ENCODE measurements around the gene SLCO4A1. TPM values are rescaled to one million over a fixed set of nuclear protein-coding genes. Genes with fewer than 3 reads are reported as not detected.
A peak's percentile ranks its signal among the peaks of the same experiment; 100 is the strongest.

The SLCO4A1 gene
- total RNA-seq, 5 donors from 2014 or later (not counting 1 experiment from before 2014, with no cell fraction given): 0.98 to 7.2 (median 5.4) TPM

GRCh38 chr20:62602550-62602949 lies 39.8 kb upstream of the SLCO4A1 start:
- ATAC-seq (replicated peaks in 1 of 4): peak; percentile 39 to 60 (median 48)
- CTCF ChIA-PET: interaction anchor here in 1 of 2 donors (0.6 to 1.4 kb wide), 2 partner anchors 14 to 624 kb away, joined by 3 to 5 read pairs; no protein-coding TSS in a partner anchor
- H3K9me3 Mint-ChIP-seq: no peaks in the 10 kb centered on the region
- peak overlapping the region; percentile 44 for H3K27ac ChIP-seq (ENCODE audit: low read length)
- peaks cover 8 to 28% of the 10 kb centered on the region in 2 experiments for H3K4me1 ChIP-seq (ENCODE audit: control insufficient read depth in 1 of 2, extremely low read depth in 1 of 2, insufficient read depth in 2 of 2, low read length in 2 of 2)
- POLR2A ChIA-PET: no interaction called here
- peaks cover 18 to 27% of the 10 kb centered on the region in 2 donors for H3K27me3 Mint-ChIP-seq
- DNase-seq: peak in 23 of 35 experiments; percentile 8 to 52 (median 25)
- peaks cover 0 to 52% of the 10 kb centered on the region in 2 experiments for H3K27me3 ChIP-seq (replicated peaks in 1 of 2; ENCODE audit: control insufficient read depth in 2 of 2, extremely low read depth in 1 of 2, insufficient read depth in 2 of 2, low read length in 1 of 2)
- peak overlapping the region; percentile 18 to 32 for H3K4me3 ChIP-seq (ENCODE audit: control insufficient read depth in 1 of 2, extremely low read depth in 1 of 2, low read length in 1 of 2)
- H3K9me3 ChIP-seq: no peaks in the 10 kb centered on the region
- peaks cover 16 to 41% (median 20%) of the 10 kb centered on the region in 3 donors for H3K4me1 Mint-ChIP-seq
- WGBS (ENCODE audit: insufficient coverage): 11% methylated on average over 3 of the region's 10 CpGs
- peak overlapping the region; percentile 33 to 69 for H3K27ac Mint-ChIP-seq
- H3K36me3 ChIP-seq (ENCODE audit: control insufficient read depth in 2 of 2, extremely low read depth in 1 of 2, insufficient read depth in 1 of 2, low read length in 1 of 2): no peaks in the 10 kb centered on the region
- peak overlapping the region; percentile 66 to 78 (median 70) for H3K4me3 Mint-ChIP-seq
- H3K36me3 Mint-ChIP-seq: no peaks in the 10 kb centered on the region

GRCh38 chr20:62603021-62603906 lies 39.0 kb upstream of the SLCO4A1 start:
- H3K27ac Mint-ChIP-seq: peak overlapping the region; percentile 69 to 77
- peak overlapping the region; percentile 44 for H3K27ac ChIP-seq (ENCODE audit: low read length)
- DNase-seq: peak in 33 of 35 experiments; percentile 5 to 61 (median 37)

GRCh38 chr20:62603907-62604785 lies 38.2 kb upstream of the SLCO4A1 start:
- Mint-ChIP-seq H3K27me3 (peaks cover 14 to 17% of the 10 kb centered on the region in 2 donors), H3K9me3 (no peaks in the 10 kb centered on the region), H3K4me3 (peak overlapping the region in 1 of 3 donors; percentile 15), H3K27ac (no peak overlapping the region), H3K36me3 (no peaks in the 10 kb centered on the region), H3K4me1 (peaks cover 16 to 35% (median 20%) of the 10 kb centered on the region in 3 donors)
- peaks cover 0 to 50% of the 10 kb centered on the region in 2 experiments for H3K27me3 ChIP-seq (replicated peaks in 1 of 2; ENCODE audit: control insufficient read depth in 2 of 2, extremely low read depth in 1 of 2, insufficient read depth in 2 of 2, low read length in 1 of 2)
- H3K4me1 ChIP-seq (ENCODE audit: control insufficient read depth in 1 of 2, extremely low read depth in 1 of 2, insufficient read depth in 2 of 2, low read length in 2 of 2): peaks cover 8 to 28% of the 10 kb centered on the region in 2 experiments
- POLR2A ChIA-PET: interaction anchor here in 1 of 2 donors (0.5 kb wide), 1 partner anchor 190 kb away, joined by 3 read pairs; no protein-coding TSS in a partner anchor
- peak in 2 of 35 experiments; percentile 16 to 39 for DNase-seq
- no peak overlapping the region for H3K27ac ChIP-seq (ENCODE audit: low read length)
- H3K36me3 ChIP-seq (ENCODE audit: control insufficient read depth in 2 of 2, extremely low read depth in 1 of 2, insufficient read depth in 1 of 2, low read length in 1 of 2): no peaks in the 10 kb centered on the region
- H3K9me3 ChIP-seq: no peaks in the 10 kb centered on the region
- WGBS (ENCODE audit: insufficient coverage): 61% methylated on average over 37 of the region's 37 CpGs
- ATAC-seq (replicated peaks in 1 of 4): no peak
- CTCF ChIA-PET: interaction anchor here in 1 of 2 donors (1.4 kb wide), 1 partner anchor 13 kb away, joined by 5 read pairs; no protein-coding TSS in a partner anchor
- no peak overlapping the region for H3K4me3 ChIP-seq (ENCODE audit: control insufficient read depth in 1 of 2, extremely low read depth in 1 of 2, low read length in 1 of 2)

More at GRCh38 chr20:62603021-62603906, 39.0 kb upstream of the SLCO4A1 start:
- Mint-ChIP-seq H3K36me3 (no peaks in the 10 kb centered on the region), H3K4me3 (peak overlapping the region; percentile 66 to 78 (median 70)), H3K27me3 (peaks cover 14 to 21% of the 10 kb centered on the region in 2 donors), H3K4me1 (peaks cover 16 to 38% (median 20%) of the 10 kb centered on the region in 3 donors), H3K9me3 (no peaks in the 10 kb centered on the region)
- POLR2A ChIA-PET: interaction anchor here (0.5 to 0.6 kb wide), 2 partner anchors 79 to 191 kb away, joined by 3 read pairs; no protein-coding TSS in a partner anchor
- peak; percentile 55 to 79 (median 67) for ATAC-seq (replicated peaks in 1 of 4)
- Histone ChIP-seq H3K9me3 (no peaks in the 10 kb centered on the region), H3K4me1 (ENCODE audit: control insufficient read depth in 1 of 2, extremely low read depth in 1 of 2, insufficient read depth in 2 of 2, low read length in 2 of 2) (peaks cover 8 to 28% of the 10 kb centered on the region in 2 experiments), H3K36me3 (ENCODE audit: control insufficient read depth in 2 of 2, extremely low read depth in 1 of 2, insufficient read depth in 1 of 2, low read length in 1 of 2) (no peaks in the 10 kb centered on the region), H3K4me3 (ENCODE audit: control insufficient read depth in 1 of 2, extremely low read depth in 1 of 2, low read length in 1 of 2) (peak overlapping the region; percentile 18 to 32), H3K27me3 (replicated peaks in 1 of 2; ENCODE audit: control insufficient read depth in 2 of 2, extremely low read depth in 1 of 2, insufficient read depth in 2 of 2, low read length in 1 of 2) (peaks cover 0 to 53% of the 10 kb centered on the region in 2 experiments)
- 3% methylated on average over 19 of the region's 26 CpGs for WGBS (ENCODE audit: insufficient coverage)
- CTCF ChIA-PET: interaction anchor here in 1 of 2 donors (0.6 to 1.4 kb wide), 2 partner anchors 13 to 624 kb away, joined by 3 to 5 read pairs; no protein-coding TSS in a partner anchor

- Histone ChIP-seq H3K27me3 (replicated peaks in 1 of 2; ENCODE audit: control insufficient read depth in 2 of 2, extremely low read depth in 1 of 2, insufficient read depth in 2 of 2, low read length in 1 of 2) (peaks cover 0 to 49% of the 10 kb centered on the region in 2 experiments), H3K9me3 (no peaks in the 10 kb centered on the region), H3K36me3 (ENCODE audit: control insufficient read depth in 2 of 2, extremely low read depth in 1 of 2, insufficient read depth in 1 of 2, low read length in 1 of 2) (no peaks in the 10 kb centered on the region), H3K4me1 (ENCODE audit: control insufficient read depth in 1 of 2, extremely low read depth in 1 of 2, insufficient read depth in 2 of 2, low read length in 2 of 2) (peaks cover 8 to 28% of the 10 kb centered on the region in 2 experiments), H3K4me3 (ENCODE audit: control insufficient read depth in 1 of 2, extremely low read depth in 1 of 2, low read length in 1 of 2) (no peak overlapping the region), H3K27ac (ENCODE audit: low read length) (no peak overlapping the region)
- Mint-ChIP-seq H3K27me3 (peaks cover 14 to 20% of the 10 kb centered on the region in 2 donors), H3K27ac (no peak overlapping the region), H3K4me3 (no peak overlapping the region), H3K4me1 (peaks cover 16 to 35% (median 20%) of the 10 kb centered on the region in 3 donors), H3K9me3 (no peaks in the 10 kb centered on the region), H3K36me3 (no peaks in the 10 kb centered on the region)
- DNase-seq (no peak), ATAC-seq (replicated peaks in 1 of 4) (no peak)
- 89% methylated on average over 9 of the region's 9 CpGs for WGBS (ENCODE audit: insufficient coverage)
- ChIA-PET POLR2A (no interaction called here), CTCF (no interaction called here)
Observed at GRCh38 chr20:62604796-62605195, 37.5 kb upstream of the SLCO4A1 start.

GRCh38 chr20:62605236-62605943 lies 36.9 kb upstream of the SLCO4A1 start:
- H3K9me3 Mint-ChIP-seq: no peaks in the 10 kb centered on the region

More at GRCh38 chr20:62605236-62605943, 36.9 kb upstream of the SLCO4A1 start:
- Histone ChIP-seq H3K4me1 (ENCODE audit: control insufficient read depth in 1 of 2, extremely low read depth in 1 of 2, insufficient read depth in 2 of 2, low read length in 2 of 2) (peaks cover 8 to 28% of the 10 kb centered on the region in 2 experiments), H3K4me3 (ENCODE audit: control insufficient read depth in 1 of 2, extremely low read depth in 1 of 2, low read length in 1 of 2) (no peak overlapping the region), H3K9me3 (no peaks in the 10 kb centered on the region), H3K36me3 (ENCODE audit: control insufficient read depth in 2 of 2, extremely low read depth in 1 of 2, insufficient read depth in 1 of 2, low read length in 1 of 2) (no peaks in the 10 kb centered on the region), H3K27me3 (replicated peaks in 1 of 2; ENCODE audit: control insufficient read depth in 2 of 2, extremely low read depth in 1 of 2, insufficient read depth in 2 of 2, low read length in 1 of 2) (peaks cover 0 to 54% of the 10 kb centered on the region in 2 experiments), H3K27ac (ENCODE audit: low read length) (no peak overlapping the region)
- 90% methylated on average over 5 of the region's 11 CpGs for WGBS (ENCODE audit: insufficient coverage)
- Mint-ChIP-seq H3K27me3 (peaks cover 13 to 17% of the 10 kb centered on the region in 2 donors), H3K4me1 (peaks cover 16 to 35% (median 20%) of the 10 kb centered on the region in 3 donors), H3K36me3 (no peaks in the 10 kb centered on the region), H3K4me3 (no peak overlapping the region), H3K27ac (no peak overlapping the region)
- DNase-seq (no peak), ATAC-seq (replicated peaks in 1 of 4) (no peak)
- ChIA-PET CTCF (interaction anchor here in 1 of 2 donors (0.5 kb wide), 1 partner anchor 1016 kb away, joined by 6 read pairs; no protein-coding TSS in a partner anchor), POLR2A (no interaction called here)
